ENCODE data around the gene RNF112.

DNA sequence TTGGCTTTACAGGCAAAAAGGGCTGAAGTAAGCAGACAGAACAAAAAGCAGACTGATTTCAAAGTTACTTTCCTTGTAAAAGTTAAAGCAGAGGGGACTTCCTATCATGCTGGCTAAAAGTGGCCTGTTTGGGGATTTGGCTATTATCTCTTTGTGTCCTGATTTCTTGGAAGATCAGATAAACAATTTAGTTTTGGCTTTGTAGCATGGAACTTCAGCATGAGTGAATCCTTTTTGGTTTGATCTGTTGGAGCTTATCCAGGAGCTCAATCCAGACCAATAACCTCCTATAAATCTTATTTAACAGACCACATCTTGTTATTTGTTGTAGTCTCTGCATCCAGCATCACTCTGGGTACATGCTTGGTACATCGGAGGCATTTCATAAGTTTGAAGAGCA is 8.9 kb upstream of the RNF112 start:
- TF ChIP-seq, protein P1, sequence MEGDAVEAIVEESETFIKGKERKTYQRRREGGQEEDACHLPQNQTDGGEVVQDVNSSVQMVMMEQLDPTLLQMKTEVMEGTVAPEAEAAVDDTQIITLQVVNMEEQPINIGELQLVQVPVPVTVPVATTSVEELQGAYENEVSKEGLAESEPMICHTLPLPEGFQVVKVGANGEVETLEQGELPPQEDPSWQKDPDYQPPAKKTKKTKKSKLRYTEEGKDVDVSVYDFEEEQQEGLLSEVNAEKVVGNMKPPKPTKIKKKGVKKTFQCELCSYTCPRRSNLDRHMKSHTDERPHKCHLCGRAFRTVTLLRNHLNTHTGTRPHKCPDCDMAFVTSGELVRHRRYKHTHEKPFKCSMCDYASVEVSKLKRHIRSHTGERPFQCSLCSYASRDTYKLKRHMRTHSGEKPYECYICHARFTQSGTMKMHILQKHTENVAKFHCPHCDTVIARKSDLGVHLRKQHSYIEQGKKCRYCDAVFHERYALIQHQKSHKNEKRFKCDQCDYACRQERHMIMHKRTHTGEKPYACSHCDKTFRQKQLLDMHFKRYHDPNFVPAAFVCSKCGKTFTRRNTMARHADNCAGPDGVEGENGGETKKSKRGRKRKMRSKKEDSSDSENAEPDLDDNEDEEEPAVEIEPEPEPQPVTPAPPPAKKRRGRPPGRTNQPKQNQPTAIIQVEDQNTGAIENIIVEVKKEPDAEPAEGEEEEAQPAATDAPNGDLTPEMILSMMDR (IDR thresholded peaks at IDR 0.05): no peak
- no peak for TF ChIP-seq POLR2A (IDR thresholded peaks at IDR 0.05)

Data from testis (tissue), 2 donors.